ENCODE data around the gene TANGO2. TPM values are rescaled to one million over a fixed set of nuclear protein-coding genes. Genes with fewer than 3 reads are reported as not detected.

TANGO2 gene
- polyA plus RNA-seq, 4 donors: 9.4 to 14.4 (median 10.8) TPM

GRCh38 chr22:20096574-20097420, 75.9 kb downstream of the TANGO2 start:
- no peak for DNase-seq (ENCODE audit: low read depth in 4 of 4, low spot score in 3 of 4)

DNA sequence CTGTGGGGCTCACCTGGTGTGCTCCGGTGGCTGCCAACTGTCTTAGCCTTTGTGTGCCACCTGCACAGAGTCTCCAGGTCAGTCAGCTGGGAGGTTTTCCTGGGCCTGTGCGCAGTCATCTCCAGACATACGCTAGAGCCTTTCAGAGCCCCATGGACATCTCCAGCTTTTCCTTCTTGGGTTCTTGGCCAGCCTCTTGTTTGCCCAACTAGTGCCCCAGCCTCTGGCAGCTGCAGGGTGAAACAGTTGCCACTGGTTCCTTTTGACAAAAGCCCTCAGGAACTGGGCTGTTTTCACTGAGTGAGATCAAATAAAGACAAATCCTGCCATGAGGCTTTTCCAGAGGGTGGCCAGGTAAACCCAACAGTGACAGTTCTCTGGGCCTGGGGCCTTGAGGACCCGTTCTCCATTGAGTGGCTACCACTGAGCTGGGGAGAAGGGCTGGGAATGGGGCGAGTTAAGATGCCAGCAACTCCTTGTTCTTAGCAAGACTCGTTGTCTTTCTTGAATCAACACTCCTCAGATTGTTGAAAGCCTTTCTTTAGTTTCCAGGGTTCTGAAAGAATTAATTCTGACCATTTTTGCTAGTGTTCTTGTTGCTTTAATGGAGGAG, 78.3 kb downstream of the TANGO2 start:
- no peak for DNase-seq (ENCODE audit: low read depth in 4 of 4, low spot score in 3 of 4)

GRCh38 chr22:20101638-20102037, 80.7 kb downstream of the TANGO2 start:
- DNase-seq (ENCODE audit: low read depth in 4 of 4, low spot score in 3 of 4): no peak

DNA sequence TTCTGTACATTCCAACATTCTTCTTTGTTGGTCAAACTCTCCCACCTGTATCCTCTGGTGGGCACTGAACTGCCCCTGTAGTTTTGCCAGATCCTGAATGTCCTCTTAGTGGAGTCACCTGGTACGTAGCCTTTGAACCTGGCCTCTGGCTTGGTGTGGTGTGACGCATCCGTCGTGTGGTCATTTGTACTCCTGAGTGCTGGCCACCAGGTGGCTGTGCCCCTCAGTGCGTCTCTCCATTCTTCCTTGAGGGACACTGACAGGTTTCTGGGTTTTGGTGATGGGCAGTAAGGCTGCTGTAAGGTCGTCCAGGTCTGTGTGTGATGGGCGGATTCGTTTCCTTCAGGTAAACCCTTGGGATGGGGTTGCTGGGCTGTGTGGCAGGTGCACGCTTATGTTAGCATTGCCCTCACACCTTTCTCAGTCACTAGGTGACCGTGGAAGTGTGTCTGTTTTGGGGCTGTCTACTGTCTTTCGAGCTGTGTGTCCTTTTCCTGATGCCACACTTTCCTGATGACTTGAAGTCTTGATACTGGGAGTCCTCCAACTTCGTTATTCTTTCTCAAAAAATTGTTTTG, 81.4 kb downstream of the TANGO2 start:
- DNase-seq (ENCODE audit: low read depth in 4 of 4, low spot score in 3 of 4): no peak

DNA sequence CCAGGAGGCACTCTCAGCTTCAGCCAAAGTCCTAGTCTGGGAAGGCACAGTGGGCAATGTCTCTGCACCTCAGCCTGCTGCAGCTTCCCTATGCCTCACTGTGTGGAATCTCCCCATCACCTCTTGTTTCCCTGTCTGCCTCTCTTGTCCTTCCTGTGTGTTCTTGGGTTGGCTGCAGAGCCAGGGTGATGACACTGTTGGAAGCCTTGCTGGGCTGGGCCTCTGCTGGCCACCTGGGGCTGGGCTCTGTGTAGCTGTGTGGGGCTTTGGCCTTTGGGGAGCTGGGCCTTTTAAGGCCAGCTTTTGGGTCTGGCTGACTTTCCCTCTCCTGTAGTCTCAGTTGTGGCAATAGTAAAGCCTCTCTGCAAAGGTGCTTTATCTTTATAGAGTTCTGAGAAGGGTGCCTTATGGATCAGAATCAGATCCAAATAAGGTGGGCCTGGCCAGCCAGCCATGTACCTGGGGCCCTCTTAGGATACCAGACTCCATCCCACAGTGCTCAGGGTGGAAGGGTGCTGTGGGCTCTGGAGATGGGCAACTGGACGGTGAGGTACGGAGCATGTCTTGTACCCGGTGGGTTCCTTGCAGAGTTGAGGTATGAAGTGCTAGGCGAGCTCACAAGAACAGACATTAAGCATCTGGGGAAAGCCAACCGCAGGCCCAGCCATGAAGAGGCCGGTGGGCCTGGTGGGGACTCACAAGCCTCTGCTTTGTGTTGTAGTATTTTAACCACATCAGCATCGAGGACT, 84.7 kb downstream of the TANGO2 start:
- no peak for DNase-seq (ENCODE audit: low read depth in 4 of 4, low spot score in 3 of 4)

- no peak for DNase-seq (ENCODE audit: low read depth in 4 of 4, low spot score in 3 of 4)
Observed at GRCh38 chr22:20106205-20106848, 85.4 kb downstream of the TANGO2 start.

- no peak for DNase-seq (ENCODE audit: low read depth in 4 of 4, low spot score in 3 of 4)
Observed at GRCh38 chr22:20106849-20107237, 85.9 kb downstream of the TANGO2 start.

DNA sequence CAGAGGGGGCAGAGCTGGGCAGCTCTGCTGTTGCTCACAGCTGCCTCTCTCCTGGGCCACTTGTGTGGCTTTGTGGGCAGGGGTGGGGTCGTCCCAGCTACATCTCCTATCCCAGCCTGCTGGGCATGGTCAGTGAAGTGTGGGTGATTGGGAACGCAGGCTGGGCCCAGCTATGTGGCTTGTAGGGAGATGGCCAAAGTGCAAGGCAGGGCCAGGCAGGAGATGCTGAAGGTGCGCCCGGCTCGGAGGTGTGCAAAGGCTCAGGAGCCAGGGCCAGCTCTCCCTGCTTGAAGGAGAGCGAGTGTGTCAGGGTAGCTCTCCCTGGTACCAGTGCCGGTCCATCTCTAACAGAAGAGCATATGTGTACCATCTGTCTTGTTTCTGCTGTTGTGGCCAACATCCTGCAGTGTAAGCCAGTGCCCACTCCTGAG, 86.6 kb downstream of the TANGO2 start:
- DNase-seq (ENCODE audit: low read depth in 4 of 4, low spot score in 3 of 4): no peak

GRCh38 chr22:20107951-20108756, 87.2 kb downstream of the TANGO2 start:
- DNase-seq (ENCODE audit: low read depth in 4 of 4, low spot score in 3 of 4): no peak

GRCh38 chr22:20108757-20109230, 87.9 kb downstream of the TANGO2 start:
- no peak for DNase-seq (ENCODE audit: low read depth in 4 of 4, low spot score in 3 of 4)

GRCh38 chr22:20109411-20110358, 88.8 kb downstream of the TANGO2 start:
- DNase-seq (ENCODE audit: low read depth in 4 of 4, low spot score in 3 of 4): no peak

- no peak for DNase-seq (ENCODE audit: low read depth in 4 of 4, low spot score in 3 of 4)
Observed at GRCh38 chr22:20110359-20110985, 89.6 kb downstream of the TANGO2 start.

GRCh38 chr22:20111045-20111688, 90.3 kb downstream of the TANGO2 start:
- no peak for DNase-seq (ENCODE audit: low read depth in 4 of 4, low spot score in 3 of 4)

- no peak for DNase-seq (ENCODE audit: low read depth in 4 of 4, low spot score in 3 of 4)
Observed at GRCh38 chr22:20111689-20112622, 91.0 kb downstream of the TANGO2 start.

- DNase-seq (ENCODE audit: low read depth in 4 of 4, low spot score in 3 of 4): no peak
Observed at GRCh38 chr22:20112623-20113511, 92.0 kb downstream of the TANGO2 start.

Data from right renal pelvis (tissue), 4 donors.